Fibroblast of peridontal ligament (primary cell): ENCODE data around the gene IPO13.
A peak's percentile ranks its signal among the peaks of the same experiment; 100 is the strongest.

ENCODE experiments used
- DNase-seq: peaks from one replicate; pipeline ENCODE4 v3.0.0-alpha.2; 2010; ENCODE audit errors: extremely low read depth

IPO13 gene

DNA sequence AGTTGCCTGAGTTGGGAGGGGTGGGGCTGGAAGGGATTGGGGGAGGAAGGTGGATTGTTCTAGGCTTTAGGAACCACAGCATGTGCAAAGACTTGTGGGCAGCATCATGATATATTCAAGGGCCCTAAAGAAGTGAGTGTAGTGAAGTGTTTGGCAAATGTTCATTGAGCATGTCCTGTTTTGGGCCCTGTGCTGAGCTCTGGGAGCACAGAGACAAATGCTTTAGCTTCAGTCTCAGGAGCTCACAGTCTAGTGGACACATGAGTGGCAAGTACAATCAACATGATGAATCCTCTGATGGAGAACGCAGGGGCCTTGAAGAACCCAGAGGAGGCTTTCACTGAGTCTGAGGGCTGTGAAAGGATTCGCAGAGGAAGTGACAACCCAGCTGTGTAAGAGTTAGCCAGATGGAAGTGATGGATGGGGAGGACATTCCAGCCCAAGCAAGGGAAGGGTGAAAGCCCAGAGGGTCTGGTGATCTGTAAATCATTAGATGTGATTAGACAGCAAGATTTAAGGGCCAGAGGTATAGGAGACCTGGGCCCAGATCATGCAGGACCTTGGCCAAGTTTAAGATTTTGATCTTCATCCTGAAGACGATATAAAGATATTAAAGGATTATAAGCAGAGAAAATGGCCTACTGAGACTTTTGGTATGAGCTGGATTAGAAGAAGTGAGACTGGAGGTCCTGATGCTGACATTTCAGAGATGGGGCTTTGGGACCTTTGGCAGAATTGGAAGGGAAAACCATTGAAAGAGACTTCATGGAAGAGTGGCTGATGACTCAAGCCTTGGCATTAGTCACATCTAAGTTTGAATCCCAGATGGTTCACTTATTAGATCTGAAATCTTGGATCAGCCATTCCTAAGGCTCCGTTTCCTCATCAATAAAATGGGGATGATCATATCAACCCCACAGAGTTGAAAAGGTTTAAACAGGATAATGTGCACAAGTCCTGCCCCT lies 4.6 kb downstream of the IPO13 start:
- peak; percentile 38 for DNase-seq

DNA sequence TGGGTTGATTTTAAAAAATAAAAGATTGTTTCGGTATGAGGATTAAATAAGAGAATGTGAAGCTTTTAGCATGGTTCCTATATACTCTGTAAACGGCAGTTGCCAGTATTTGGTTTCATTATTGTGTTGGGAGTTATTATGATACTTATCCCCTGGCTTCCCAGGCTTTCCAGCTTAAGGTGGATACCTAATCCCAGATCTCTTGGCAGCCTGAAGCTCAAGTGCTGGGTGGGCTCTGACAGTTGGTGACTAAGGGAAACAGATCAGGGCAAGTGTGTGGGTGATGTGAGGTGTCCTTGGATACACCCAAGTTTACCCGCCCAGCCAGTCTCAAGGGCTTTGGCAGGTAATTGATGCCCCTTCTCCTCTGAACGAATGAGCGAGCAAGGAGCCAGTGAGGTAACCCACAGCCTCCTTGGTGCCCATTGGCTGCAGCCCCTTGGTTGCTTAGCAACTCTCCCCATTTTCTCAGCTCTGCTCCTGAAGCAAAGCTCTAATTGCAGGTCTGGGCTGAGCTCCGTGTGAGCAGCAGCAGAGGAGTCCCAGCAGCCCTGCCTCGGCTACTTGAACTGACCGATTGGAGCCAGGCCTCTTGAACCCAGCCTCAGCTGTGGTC lies 6.1 kb downstream of the IPO13 start:
- DNase-seq = no peak

DNA sequence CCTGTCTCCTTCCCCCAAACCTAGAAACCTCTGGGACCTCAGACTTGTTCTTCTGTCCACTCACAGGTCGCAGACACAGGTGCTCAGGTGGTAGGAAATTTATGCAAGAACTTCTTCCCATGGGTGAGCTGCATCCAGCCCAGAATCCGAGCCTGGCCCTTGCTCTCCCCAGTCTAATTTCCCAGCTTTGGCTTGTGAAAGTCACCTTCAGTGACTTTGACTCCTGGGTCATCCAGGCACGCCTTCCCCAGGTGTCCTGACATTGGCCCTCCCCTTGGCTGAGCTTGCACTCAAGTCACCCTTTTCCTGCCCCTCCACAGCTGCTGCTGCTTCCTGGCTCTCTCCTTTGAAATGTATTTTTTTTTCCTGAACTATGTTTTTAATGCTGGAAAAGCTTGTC lies 6.6 kb downstream of the IPO13 start:
- DNase-seq = no peak

DNA sequence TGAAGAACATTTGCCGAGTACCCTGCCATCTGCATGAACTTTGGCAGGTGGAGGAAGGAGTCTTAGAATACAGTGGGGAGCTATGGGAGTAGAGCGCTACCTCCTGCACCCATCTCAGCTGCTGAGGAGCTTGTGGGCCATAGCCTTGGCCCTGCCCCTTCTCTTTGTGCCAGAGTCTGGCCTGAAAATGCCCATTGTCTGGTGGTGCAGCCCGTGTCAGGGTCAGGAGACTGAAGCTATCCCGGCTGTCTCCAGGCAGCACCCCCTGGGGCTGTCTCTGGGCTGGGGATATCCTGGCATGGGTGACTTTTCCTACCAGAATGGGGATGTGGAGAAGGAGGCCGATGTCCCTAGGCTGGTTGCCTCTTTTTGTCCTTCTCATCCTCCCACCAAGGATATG lies 7.3 kb downstream of the IPO13 start:
- DNase-seq = no peak

DNA sequence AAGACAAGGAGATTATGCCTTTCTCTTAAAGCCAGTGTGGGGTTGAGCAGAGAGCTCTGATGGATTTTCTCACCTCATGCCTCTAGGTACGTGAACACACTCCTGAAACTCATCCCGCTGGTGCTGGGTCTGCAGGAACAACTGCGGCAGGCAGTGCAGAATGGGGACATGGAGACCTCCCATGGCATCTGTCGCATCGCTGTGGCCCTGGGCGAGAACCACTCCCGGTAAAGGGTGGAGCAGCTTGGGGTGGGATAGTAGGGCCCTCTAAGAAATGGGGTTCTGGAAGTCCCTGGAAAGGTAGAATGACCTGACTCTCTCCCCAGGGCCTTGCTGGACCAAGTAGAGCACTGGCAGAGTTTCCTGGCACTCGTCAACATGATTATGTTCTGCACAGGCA lies 9.5 kb downstream of the IPO13 start:
- DNase-seq = no peak

DNA sequence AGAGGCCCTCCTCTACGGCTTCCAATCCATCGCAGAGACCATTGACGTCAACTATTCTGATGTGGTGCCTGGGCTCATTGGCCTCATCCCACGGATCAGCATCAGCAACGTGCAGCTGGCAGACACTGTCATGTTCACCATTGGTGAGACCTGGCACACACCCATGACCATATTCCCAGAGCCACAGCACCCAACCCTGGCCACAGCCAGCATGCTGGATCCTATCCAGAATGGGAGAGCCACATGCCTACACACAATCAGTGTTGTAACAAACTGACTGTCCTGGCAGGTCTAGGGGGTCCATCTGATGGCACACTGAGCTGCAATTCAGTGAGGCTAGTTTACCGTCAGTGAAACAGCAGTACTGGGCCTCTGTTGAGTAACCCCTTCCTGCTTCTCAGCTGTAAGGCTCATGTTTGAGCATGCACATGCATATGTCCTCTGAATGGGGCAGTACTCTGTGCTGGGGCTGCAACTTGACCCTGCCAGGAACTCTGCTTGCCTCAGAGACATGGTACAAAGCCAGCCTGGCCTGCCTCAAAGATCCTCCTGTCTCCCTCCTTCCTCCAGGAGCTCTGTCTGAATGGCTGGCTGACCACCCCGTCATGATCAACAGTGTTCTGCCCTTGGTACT lies 10.8 kb downstream of the IPO13 start:
- no peak for DNase-seq

DNA sequence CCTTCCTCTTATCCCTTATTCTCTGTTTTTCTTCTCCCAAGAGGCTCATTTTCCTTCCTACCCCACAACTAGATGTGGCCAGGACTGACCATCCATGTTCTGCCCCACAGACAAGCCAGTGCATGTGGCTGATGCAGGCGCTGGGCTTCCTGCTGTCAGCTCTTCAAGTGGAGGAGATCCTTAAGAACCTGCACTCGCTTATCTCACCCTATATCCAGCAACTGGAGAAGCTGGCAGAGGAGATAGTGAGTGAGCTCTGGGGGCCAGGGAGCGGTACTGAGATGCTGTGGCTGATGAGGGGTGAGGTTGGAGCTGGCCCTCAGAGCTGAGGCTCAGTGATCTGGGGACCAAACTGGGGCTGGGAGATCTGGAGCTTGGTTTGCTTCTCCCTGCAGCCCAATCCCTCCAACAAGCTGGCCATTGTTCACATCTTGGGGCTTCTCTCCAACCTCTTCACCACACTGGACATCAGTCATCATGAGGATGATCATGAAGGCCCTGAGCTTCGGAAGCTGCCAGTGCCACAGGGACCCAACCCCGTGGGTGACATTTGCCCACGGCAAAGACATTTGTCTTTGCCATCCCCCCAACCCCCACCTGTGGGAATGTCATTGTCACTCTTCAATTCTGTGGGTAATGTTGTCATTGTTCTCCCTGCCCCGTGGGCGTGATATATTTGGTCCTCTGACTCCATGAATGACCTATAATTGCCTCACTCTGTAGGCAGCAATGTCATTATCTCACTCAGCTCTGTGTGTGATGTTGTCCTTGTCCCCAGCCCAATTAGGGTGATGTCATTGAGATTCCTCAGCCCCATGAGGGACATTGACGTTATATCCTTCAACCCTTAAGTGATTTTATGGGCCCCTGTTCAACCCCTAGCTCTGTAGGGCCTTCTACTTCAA lies 11.9 kb downstream of the IPO13 start:
- no peak for DNase-seq

DNA sequence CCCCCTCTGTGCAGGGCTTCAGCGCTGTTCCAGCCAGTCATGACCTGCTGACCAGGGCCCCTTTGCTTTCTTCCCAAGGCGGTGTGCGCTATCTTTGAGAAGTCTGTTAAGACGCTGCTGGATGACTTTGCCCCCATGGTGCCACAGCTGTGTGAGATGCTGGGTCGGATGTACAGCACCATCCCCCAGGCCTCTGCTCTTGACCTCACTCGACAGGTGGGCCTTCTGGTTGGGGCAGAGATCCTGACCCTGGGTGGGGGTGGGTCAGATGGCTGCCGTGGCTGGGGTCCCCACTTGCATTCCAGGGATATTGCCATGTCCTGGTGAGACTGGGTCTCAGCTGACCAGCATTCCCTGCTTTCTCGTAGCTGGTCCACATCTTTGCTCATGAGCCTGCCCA lies 14.0 kb downstream of the IPO13 start:
- no peak for DNase-seq

DNA sequence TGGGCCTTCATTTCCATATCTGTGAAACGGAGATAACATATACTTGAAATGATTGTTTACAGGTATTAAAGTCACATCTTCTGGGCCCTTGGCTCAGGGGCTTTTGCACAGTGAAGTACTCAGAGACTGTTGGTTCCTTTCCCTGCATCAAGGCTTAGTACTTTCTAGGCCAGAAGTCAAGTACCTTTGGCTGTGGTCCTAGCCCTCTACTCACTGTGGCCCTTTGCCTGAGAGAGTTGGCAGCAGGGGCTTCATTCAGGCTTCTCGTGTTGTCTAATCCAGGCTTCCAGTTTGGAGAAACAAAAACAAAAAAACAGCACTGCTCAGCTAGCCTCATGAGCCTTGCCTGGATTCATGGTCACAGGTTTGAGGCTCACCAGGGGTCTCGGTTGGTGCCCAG lies 14.9 kb downstream of the IPO13 start:
- no peak for DNase-seq

DNA sequence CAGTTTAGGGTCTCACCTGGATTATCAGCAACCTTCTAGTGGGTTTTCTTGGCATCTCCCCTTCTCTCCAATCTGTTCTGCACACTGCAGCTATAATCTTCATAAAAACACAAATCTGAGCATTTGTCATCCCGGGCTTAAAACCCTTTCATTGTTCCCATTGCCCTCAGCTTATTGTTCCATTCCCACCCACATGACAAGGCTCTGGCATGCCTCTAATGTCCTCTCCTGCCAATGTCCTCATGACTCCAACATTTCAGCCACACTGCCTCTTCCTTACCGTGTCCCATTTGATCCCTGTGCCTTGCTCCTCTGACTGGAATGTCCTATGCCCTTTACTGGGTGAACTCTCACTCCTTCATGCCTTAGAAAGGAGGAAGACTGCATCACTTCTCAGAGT lies 15.6 kb downstream of the IPO13 start:
- DNase-seq = no peak

DNA sequence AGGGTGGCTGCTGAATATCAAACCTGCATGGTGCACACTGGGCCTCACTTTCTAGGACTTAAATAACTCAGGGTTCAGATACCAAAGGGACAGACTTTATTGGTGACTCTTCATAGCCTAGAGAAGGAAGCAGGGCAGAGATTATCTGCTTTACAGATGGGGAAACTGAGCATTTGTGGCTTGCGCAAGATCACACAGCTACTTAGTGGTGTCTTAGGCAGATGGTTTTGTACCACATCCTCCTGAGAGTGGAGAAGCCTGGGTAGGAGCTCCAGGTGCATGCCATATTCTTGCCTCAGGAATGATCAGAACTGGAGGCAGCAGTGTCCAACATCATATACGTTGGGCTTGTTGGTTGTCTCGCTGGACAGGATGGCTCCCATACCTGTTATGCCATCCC lies 16.3 kb downstream of the IPO13 start:
- DNase-seq = no peak

DNA sequence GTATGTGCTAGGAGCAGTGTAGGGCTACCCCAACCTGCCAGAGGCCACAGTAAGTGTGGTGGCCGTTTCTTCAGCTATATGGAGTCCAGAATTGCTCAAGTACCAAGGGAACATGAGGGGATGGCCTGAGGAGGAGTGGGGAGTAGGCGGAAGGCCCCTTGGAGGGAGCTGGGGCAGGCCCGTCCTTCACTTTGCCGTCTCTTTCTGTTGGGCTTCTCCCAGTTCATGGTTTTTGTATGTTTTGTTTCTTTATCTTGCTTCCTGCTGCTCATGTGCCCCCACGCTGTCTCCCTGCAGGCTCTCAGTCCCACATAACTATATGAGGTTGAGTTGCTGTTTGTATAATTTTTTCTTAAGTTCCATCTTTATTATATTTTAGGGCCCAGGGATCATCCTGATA lies 17.1 kb downstream of the IPO13 start:
- no peak for DNase-seq

DNA sequence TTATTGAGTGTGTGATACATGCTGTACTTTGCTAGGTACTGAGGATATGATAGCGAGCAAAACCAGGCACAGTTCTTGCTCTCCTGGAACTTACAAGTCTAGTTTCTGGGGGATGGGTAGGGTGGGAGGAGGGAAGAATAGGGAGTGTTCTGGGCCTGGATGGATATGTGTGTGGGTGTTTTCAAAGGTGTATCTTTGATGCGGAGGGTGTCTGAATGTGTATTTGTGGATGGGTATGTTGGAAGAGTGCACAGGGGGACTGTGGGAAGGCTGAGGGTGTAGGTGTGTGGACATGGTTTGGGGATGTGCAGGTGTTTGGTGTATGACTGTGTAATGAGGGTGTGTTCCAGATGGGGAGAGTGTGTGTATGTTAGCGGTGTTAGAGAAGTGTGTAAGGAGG lies 18.6 kb downstream of the IPO13 start:
- no peak for DNase-seq

DNA sequence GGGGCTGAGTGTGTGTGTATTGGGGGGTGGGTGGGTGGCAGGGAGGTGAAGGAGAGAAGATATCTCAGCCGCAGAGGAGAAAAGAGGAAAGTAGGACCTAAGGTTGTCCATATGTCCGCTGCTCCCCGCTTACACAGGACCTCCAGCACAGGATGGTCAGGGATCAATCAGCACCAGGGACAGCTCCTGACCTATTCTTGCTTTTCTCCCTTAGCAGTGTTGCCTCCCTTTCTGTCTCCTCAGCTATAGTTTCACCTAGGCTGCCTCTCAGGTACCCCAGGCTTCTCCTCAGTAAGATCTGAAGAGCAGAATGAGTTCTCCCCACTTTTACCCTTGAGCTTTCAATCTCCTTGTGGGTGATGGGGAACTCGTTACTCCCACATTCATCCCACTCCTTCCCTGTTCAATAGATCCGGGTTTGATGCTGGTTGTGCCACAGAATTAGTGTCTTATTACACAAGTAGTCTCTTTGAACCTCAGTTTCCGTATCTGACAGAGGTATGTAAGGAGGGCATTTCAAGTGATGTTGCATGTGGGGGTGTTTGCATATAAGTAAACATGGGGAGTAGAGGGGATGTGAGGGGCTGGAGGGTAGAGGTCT lies 21.7 kb downstream of the IPO13 start:
- DNase-seq = peak; percentile 44

DNA sequence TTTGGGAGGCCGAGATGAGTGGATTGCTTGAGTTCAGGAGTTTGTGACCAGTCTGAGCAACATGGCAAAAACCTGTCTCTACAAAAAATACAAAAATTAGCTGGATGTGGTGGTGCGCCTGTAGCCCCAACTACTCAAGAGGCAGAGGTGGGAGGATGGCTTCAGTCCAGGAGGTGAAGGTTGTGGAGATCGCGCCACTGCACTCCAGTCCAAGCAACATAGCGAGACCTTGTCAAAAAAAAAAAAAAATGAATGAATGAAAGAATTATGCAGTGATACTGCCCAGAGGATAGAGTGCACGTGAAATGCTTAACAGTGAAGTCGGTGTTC lies 22.6 kb downstream of the IPO13 start:
- DNase-seq = no peak

DNA sequence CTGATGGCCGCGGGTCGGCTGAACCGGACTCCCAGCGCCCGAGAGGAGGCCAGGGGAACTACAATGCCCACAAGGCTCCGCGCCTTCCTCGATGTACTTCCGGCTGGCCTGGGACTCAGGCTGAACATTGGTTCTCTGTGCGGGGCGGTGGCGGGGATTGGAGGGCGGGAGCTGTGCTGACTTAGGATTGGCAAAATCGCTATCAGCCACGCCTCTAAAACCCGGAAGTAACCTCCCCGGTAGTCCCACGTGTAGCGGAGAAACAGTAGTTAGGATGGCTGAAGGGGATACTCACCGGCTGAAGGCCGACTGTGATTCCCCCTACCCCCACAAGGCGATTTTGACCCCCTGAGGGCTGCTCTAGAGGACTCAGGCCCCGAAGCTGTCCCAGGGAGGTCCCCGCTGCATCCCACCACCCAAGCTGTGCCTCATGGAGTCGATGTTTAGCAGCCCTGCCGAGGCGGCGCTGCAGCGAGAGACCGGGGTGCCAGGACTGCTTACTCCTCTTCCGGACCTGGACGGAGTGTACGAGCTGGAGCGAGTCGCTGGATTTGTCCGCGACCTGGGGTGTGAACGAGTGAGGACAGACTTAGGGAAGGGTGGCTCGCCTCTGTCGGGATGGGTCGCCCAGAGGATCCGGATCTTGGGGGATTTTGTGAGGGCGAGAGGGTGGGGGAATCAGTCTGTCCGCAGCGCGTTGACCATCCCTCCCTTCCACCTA lies 23.2 kb downstream of the IPO13 start, which contains the start of gene DPH2:
DPH2 (plus strand) TSS at position 265 of the 721 bp plus-strand sequence; CDS start at position 431, 166 bp downstream.
- DNase-seq = peak; percentile 95

DNA sequence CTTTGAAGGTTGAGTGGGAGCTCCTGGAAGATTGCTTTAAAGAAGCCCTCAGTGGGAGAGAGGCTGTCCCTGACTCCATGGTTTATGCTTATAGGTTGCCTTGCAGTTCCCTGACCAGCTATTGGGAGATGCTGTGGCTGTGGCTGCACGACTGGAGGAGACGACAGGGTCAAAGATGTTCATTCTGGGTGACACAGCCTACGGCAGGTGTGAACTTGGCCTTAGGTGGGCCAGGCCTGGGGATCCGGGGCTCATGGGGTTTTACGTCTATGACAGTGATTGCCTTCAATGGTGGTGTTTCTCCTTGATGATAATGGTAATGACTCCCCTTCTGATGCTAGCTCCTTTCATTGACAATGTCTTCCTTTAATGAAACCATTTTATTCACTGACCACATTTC lies 23.8 kb downstream of the IPO13 start:
- DNase-seq = no peak

DNA sequence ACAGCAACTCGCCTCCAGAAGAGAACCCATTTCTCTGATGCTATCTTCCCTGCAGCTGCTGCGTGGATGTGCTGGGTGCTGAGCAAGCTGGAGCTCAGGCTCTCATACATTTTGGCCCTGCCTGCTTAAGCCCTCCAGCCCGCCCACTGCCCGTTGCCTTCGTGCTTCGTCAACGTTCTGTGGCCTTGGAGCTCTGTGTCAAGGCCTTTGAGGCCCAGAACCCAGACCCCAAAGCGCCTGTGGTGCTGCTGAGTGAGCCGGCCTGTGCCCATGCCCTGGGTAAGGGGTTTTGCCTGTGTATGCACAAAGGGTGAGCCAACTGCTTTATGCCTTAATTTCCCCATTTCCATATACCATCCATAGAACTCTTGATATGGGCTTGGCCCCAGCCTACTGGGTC lies 24.2 kb downstream of the IPO13 start:
- DNase-seq = no peak

DNA sequence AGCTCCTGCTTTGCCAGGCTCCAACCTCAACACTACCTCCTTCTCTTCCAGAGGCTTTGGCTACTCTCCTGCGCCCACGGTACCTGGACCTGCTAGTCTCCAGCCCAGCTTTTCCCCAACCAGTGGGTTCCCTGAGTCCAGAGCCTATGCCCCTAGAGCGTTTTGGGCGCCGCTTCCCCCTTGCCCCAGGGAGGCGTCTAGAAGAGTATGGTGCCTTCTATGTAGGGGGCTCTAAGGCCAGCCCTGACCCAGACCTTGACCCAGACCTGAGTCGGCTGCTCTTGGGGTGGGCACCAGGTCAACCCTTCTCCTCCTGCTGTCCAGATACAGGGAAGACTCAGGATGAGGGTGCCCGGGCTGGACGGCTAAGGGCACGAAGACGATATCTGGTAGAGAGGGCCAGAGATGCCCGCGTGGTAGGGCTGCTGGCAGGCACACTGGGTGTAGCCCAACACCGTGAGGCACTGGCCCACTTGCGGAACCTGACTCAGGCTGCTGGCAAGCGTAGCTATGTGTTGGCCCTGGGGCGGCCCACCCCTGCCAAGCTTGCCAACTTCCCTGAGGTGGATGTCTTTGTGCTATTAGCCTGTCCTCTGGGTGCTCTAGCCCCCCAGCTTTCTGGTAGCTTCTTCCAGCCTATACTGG lies 24.7 kb downstream of the IPO13 start:
- DNase-seq = no peak

DNA sequence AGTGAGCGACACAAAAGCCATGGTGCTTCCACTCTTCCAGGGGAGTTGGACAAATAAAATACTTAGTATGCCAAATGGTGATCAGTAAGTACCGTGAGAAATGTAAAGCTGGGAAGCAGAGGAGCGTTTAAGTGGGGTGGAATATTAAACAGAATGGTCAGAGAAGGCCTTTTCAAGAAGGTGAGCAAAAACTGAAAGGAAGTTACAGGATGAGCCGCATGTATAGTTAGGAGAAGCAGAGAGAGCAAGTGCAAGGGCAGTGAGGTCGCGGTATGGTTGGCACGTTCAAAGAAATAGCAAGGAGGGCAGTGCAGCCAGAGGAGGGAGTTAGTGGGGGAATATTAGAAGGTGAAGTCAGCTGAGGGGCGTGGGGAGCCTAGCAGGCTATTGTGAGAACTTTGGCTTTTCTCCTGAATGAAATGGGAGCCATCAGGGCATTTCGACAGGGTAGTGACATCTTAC lies 27.3 kb downstream of the IPO13 start:
- DNase-seq = peak; percentile 26
